ENCODE data around the gene TVP23C. TPM values are rescaled to one million over a fixed set of nuclear protein-coding genes. Genes with fewer than 3 reads are reported as not detected.

The TVP23C gene
- total RNA-seq, 1 experiment from 2014 or later, result 14.1 TPM

- Histone ChIP-seq H3K4me3 (replicated peaks in 1 of 2; ENCODE audit: low read depth in 1 of 2, low read length in 2 of 2) (no peak overlapping the region), H2AFZ (ENCODE audit: low read depth, low read length, poor library complexity, severe bottlenecking) (no peak overlapping the region), H3K4me2 (ENCODE audit: low read length) (no peak overlapping the region), H3K4me1 (ENCODE audit: control insufficient read depth in 1 of 2, insufficient read depth in 2 of 2, low read length in 2 of 2) (peaks cover 0 to 13% of the 10 kb centered on the region in 2 experiments; a peak in 2 of 4 replicates), H3K9ac (ENCODE audit: low read length) (no peak overlapping the region), H3K9me3 (ENCODE audit: control insufficient read depth in 1 of 2, insufficient read depth in 1 of 2, low read depth in 1 of 2, low read length in 2 of 2) (no peaks in the 10 kb centered on the region), H3K27ac (ENCODE audit: low read depth, low read length) (no peak overlapping the region), H3K79me2 (ENCODE audit: insufficient read depth, low read length) (no peaks in the 10 kb centered on the region), H3K9me2 (ENCODE audit: insufficient read depth) (no peaks in the 10 kb centered on the region), H4K20me1 (ENCODE audit: insufficient read depth) (no peaks in the 10 kb centered on the region), H3K36me3 (ENCODE audit: control insufficient read depth in 1 of 2, insufficient read depth in 2 of 2, low read length in 2 of 2) (no peaks in the 10 kb centered on the region), H3K27me3 (ENCODE audit: insufficient read depth, low read length) (no peaks in the 10 kb centered on the region)
- ATAC-seq (peak; percentile 52), DNase-seq (ENCODE audit: low read depth, low spot score) (peak; percentile 19)
- POLR2A ChIA-PET, result no interaction called here
- intact Hi-C loops (cut with micrococcal nuclease), result no loop called here
- RAD21 ChIA-PET (ENCODE audit: low non-redundant PET in 1 of 2, low total read pairs in 2 of 2, uncharacterized antibody in 2 of 2, unreplicated experiment in 2 of 2), result no interaction called here
- BruUV-seq (replicated peaks), result no TSS peak
- CTCF ChIA-PET, result interaction anchor here (1.7 kb wide), 1 partner anchor 7 kb away, joined by 5 read pairs; no protein-coding TSS in a partner anchor
- TF ChIP-seq REST (IDR thresholded peaks at IDR 0.05; ENCODE audit: low read depth) (no peak), SRF (IDR thresholded peaks at IDR 0.05; ENCODE audit: low read depth) (no peak), ELF1 (IDR thresholded peaks at IDR 0.05; ENCODE audit: borderline replicate concordance, low read depth) (no peak), ZNF274 (IDR thresholded peaks at IDR 0.05; ENCODE audit: low read depth, low read length) (no peak), SP1 (IDR thresholded peaks at IDR 0.05; ENCODE audit: low read depth) (no peak), ZBTB33 (IDR thresholded peaks at IDR 0.05; ENCODE audit: extremely low read depth, insufficient replicate concordance, low read length) (no peak), RAD21 (IDR thresholded peaks at IDR 0.05; ENCODE audit: low read depth) (no peak), JUND (IDR thresholded peaks at IDR 0.05) (no peak), POLR2A (IDR thresholded peaks at IDR 0.05; ENCODE audit: borderline replicate concordance, extremely low read depth, insufficient read depth, insufficient read length) (no peak), YY1 (IDR thresholded peaks at IDR 0.05; ENCODE audit: extremely low read depth, insufficient replicate concordance, low read depth, low read length) (no peak), EGR1 (IDR thresholded peaks at IDR 0.05; ENCODE audit: low read depth) (no peak)
- TF ChIP-seq, protein P1, sequence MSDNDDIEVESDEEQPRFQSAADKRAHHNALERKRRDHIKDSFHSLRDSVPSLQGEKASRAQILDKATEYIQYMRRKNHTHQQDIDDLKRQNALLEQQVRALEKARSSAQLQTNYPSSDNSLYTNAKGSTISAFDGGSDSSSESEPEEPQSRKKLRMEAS (IDR thresholded peaks at IDR 0.05), result no peak
- TF ChIP-seq, protein P2, sequence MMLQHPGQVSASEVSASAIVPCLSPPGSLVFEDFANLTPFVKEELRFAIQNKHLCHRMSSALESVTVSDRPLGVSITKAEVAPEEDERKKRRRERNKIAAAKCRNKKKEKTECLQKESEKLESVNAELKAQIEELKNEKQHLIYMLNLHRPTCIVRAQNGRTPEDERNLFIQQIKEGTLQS (IDR thresholded peaks at IDR 0.05), result no peak
Measured at GRCh38 chr17:15510361-15510760, 52.9 kb downstream of the TVP23C start.

All from HCT116 (cell line).